T follicular helper cell (primary cell): Measurements from ENCODE around the gene SMIM28.
"Not testable (repeated sequence)": the region's sequence is repeated elsewhere in the genome, so short reads cannot be mapped to it uniquely, and the experiment has no call there.

Source experiments
- DNase-seq: peaks from one replicate; pipeline ENCODE4 v3.0.0-alpha.2; 2020; ENCODE audit warnings: low read depth
- total RNA-seq, 2 experiments: gene quantifications; one replicate each; lab custom pipeline; 2026; lab: John Stamatoyannopoulos, UW

SMIM28 gene
- total RNA-seq: 0 reads per million in 2 experiments

- no peak for DNase-seq
These were observed at the start of gene SMIM28 for GRCh38 chr6:138377844-138378243. Gene SMIM28, plus strand, starts transcription at chr6:138377905. Its CDS starts 168 bp downstream, at chr6:138378073.

GRCh38 chr6:138328210-138328609, 49.5 kb upstream of the SMIM28 start:
- no peak for DNase-seq

- DNase-seq: no peak
These were observed 46.9 kb upstream of the SMIM28 start for GRCh38 chr6:138330763-138331162.

GRCh38 chr6:138331444-138331843, 46.3 kb upstream of the SMIM28 start:
- no peak for DNase-seq

GRCh38 chr6:138331984-138332383, 45.7 kb upstream of the SMIM28 start:
- no peak for DNase-seq

- DNase-seq: no peak
These were observed 43.7 kb upstream of the SMIM28 start for GRCh38 chr6:138334000-138334399.

GRCh38 chr6:138334963-138335362, 42.7 kb upstream of the SMIM28 start:
- DNase-seq: no peak

- DNase-seq: no peak
These were observed 41.5 kb upstream of the SMIM28 start for GRCh38 chr6:138336221-138336620.

GRCh38 chr6:138337076-138337475, 40.6 kb upstream of the SMIM28 start:
- no peak for DNase-seq

- DNase-seq: no peak
These were observed 38.7 kb upstream of the SMIM28 start for GRCh38 chr6:138339024-138339423.

GRCh38 chr6:138341176-138341575, 36.5 kb upstream of the SMIM28 start:
- no peak for DNase-seq

- no peak for DNase-seq
These were observed 34.6 kb upstream of the SMIM28 start for GRCh38 chr6:138343112-138343511.

- DNase-seq: no peak
These were observed 32.0 kb upstream of the SMIM28 start for GRCh38 chr6:138345565-138346285.

GRCh38 chr6:138346302-138347195, 31.2 kb upstream of the SMIM28 start:
- no peak for DNase-seq

GRCh38 chr6:138347864-138348263, 29.8 kb upstream of the SMIM28 start:
- DNase-seq: no peak

GRCh38 chr6:138349891-138350290, 27.8 kb upstream of the SMIM28 start:
- no peak for DNase-seq

- DNase-seq: no peak
These were observed 19.8 kb upstream of the SMIM28 start for GRCh38 chr6:138357928-138358327.

- not testable (repeated sequence) for DNase-seq
These were observed 9.0 kb upstream of the SMIM28 start for GRCh38 chr6:138368684-138369083.

- no peak for DNase-seq
These were observed 6.9 kb upstream of the SMIM28 start for GRCh38 chr6:138370631-138371451.

GRCh38 chr6:138371452-138371711, 6.3 kb upstream of the SMIM28 start:
- DNase-seq: no peak

GRCh38 chr6:138371720-138372119, 6.0 kb upstream of the SMIM28 start:
- no peak for DNase-seq

- no peak for DNase-seq
These were observed 4.8 kb upstream of the SMIM28 start for GRCh38 chr6:138372711-138373463.
